ENCODE measurements around the gene ASPG.

Gene ASPG

GRCh38 chr14:104138718-104139459 is 53.4 kb downstream of the ASPG start:
- DNase-seq, result no peak

GRCh38 chr14:104139460-104140212 is 54.1 kb downstream of the ASPG start:
- no peak for DNase-seq

DNA sequence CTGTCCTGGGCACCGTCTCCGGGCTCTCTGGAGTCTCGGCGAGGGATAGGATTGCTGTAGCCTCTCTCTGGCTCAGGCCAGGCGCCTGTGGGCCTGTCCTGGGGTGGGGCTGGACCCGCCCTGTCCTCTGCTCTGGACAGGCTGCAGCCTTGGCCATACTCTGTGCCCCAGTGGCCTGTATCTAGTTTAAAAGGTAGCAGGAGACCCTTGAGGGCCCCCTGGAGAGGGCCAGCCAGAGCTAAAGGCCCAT is 54.6 kb downstream of the ASPG start:
- DNase-seq, result no peak

DNA sequence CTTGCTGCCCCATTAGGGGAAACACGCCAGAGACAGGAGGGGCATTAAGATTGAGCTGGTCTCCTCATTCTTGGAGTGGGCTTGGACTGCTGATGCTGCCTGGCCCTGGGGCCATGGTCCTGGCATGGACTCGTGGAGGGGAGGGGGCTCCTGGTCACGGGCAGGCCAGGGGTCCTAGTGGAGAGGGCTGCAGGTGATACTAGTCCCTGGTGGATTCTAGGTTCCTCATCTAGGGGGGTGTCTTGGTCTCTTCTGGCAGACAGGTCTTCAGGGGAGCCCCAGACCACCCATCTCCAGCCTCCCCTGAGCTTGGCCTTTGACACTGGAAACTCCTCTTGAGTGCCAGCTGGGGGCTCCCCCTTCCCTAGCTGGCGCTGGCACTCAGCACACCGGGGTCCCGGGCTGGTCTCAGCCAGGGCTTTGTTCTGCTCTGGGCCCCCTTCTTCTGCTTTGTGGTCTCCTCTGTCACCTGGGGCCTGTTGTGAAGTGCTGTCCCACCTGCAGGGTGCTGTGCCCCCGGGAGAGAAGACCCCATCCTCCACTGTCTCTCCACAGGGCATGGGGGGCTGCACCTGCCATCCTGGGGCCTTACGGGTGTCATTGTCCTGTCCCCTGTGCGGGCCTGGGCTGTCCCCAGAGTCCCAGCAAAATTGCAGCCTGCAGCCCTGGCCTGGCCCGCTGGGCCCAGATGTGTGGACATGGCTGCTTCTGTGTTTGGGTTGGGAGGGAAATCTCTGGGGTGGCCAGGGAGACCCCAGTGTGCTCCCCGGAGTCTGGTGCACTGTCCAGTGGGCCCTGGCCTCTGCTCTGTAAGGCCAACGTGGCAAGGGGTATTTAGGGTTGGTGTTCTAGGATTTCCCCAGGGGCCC is 55.2 kb downstream of the ASPG start:
- DNase-seq, result no peak

DNA sequence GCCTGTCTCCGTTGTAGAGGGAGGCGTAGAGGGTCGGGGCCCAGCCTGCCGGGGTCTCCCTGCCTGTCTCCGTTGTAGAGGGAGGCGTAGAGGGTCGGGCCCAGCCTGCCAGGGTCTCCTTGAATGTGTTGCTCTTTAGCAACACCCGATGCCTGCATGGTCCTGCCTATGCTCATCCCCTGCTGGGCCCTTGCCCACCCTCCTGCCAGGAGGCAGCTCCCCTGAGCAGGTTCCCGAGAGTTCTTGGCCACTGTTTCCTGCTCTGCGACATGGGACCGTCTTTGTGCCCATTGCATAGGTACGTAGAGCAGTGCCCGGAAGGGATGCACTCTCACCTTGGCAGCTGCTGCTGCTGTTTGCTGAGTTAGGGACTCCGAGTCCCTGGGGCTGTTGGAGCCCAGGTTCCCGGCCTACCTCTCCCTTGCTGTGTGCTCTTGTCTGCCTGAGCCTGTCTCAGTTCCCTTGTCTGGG is 56.2 kb downstream of the ASPG start:
- DNase-seq, result no peak

GRCh38 chr14:104142136-104142945 is 56.8 kb downstream of the ASPG start:
- no peak for DNase-seq

DNA sequence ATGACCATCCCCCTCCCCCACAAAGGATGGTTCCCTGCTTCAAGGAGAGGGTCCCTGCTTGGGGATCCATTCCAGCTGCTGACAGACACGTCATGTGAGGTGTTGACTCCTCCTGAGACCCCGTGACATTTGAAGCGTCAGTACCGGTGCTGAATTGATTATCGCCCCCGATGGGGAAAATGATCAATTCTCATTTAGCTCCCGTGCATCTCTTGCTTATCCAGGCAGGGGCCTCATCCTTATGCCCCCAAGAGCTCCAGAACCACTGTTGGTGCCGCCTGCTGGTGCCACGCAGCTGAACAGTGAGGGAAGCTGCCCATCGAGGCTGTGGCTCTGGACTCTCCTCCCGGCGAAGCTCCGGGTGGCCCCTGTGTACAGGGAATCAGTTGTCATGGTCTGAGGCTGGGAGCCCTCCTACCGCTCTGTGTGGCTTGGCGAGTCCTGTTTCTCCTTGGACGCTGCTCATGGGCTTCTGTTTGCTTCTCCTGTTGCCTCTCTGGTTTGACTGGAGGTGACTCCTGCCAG is 57.5 kb downstream of the ASPG start:
- no peak for DNase-seq

DNA sequence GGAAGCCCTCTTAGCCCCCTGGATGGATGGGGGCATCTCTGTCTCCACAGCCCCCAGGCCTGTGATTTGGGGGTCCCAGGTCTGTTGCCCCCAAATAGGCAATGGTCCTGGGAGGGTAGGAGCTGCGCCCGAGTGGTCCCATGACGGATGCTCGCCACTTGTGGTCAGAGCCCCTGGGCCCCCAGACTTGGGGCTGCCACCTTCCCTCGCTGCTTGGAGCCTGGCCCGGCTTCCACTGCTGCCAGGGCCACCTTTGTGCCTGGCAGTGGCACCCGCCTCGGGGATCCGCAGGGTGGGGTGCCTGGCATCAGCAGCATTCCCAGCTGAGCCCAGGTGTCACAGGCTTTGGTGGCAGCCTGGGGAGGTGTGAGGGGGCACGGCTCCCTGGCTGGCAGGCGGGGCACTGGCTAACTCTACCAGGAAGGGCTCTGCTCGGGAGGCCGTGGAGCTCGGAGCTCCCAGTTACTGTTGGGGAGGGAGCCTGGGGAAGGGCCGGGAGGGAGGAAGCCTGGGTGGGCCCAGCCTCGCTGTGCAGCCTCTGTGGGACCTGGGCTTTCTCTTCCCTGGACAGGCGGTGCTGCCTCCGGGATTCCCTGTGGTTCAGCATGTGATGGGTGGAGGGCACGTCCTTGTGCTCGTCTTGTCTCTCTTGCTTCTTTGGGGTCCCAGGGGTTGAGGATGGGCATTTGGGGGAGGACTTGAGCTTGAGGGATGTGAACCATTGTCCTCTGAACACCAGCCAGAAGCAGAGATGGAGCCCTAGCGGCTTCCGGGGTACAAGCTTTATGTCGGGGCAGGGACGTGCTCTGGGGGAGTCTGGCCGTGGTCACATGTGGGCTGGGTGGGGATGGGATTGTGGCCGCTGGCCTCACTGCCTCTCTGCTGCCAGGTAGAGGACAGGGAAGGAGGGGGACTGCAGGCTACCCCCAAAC is 58.3 kb downstream of the ASPG start:
- no peak for DNase-seq

- no peak for DNase-seq
Observed at GRCh38 chr14:104144453-104144790, 58.9 kb downstream of the ASPG start.

GRCh38 chr14:104144911-104145825 is 59.7 kb downstream of the ASPG start:
- DNase-seq, result no peak

GRCh38 chr14:104145826-104146601 is 60.5 kb downstream of the ASPG start:
- no peak for DNase-seq

- DNase-seq, result no peak
Observed at GRCh38 chr14:104146651-104147345, 61.3 kb downstream of the ASPG start.

DNA sequence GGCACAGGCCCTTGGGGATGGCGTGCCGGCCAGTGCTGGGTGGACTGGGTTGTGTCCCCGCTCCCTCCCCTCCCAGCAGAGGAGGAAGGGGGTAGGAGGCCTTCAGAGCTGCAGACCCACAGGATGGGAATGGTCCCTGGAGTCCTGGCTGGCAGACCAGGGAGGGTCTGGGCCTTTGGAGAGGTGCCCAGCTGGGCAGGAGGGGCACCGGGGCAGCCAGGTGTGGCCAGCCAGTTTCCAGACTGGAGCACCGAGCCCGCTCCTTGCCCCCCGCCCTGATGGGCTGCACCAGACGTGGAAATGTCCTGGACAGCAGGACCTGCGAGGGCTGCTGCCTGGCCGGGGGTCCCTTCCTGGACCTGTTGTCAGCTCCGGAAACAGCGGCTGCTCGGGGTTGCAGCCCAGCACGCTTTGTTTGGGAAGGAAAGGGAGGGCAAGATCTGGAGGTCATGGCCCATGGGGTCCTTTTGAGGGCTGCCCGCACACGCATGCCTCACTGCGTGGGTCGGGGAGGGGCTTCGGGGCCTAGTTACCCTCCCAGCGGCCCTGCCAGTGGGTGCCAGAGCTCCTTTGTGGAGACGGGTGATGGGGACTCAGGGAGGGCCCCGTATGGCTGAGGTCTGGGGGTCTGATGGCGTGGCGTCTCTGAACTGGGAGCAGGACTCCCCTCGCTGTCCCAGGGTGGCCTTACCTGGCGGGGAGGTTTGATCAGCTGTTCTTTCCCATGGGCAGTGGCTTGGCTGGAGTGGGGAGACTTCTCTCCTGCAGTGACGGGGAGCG is 62.0 kb downstream of the ASPG start:
- no peak for DNase-seq

GRCh38 chr14:104148433-104149277 is 63.2 kb downstream of the ASPG start:
- DNase-seq, result no peak

DNA sequence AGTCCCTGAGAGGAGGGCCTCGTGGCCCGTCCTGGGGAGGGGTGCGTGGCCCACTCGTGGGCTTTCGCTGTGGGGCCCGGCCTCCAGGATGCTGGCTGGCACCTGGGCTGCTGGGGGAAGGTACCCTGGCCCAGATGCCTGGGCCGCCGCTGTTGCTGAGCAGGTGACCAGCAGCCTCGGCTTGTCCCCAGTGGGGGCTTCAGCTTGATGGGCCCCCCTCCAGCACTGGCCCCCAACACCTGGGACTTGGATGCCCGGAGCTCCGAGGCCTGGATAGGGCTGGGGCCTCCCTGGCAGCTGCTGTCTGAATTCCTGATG is 63.7 kb downstream of the ASPG start:
- DNase-seq, result no peak

- no peak for DNase-seq
Observed at GRCh38 chr14:104149617-104150135, 64.2 kb downstream of the ASPG start.

Data from activated CD4-positive, alpha-beta T cell treated with anti-CD3 and anti-CD28 coated beads for 4 hours (primary cell).